Measurements from ENCODE around the gene CEACAM19. TPM values are rescaled to one million over a fixed set of nuclear protein-coding genes. Genes with fewer than 3 reads are reported as not detected.

The CEACAM19 gene
- total and polyA plus RNA-seq, 9 of the 15 experiments (the other 6 are each of a cell fraction or from before 2014, with no cell fraction given) = 0.15 to 0.30 (median 0.23) TPM; not detected in 5

GRCh38 chr19:44714597-44715169, 43.4 kb downstream of the CEACAM19 start:
- Histone ChIP-seq H3K79me2 (ENCODE audit: control insufficient read depth, insufficient read depth, low read length) (no peaks in the 10 kb centered on the region), H3K27me3 (ENCODE audit: control insufficient read depth in 2 of 2, insufficient read depth in 2 of 2, low read length in 2 of 2) (no peaks in the 10 kb centered on the region), H3K9me3 (replicated peaks; ENCODE audit: control insufficient read depth, insufficient read depth, low read depth, low read length) (peaks cover 10% of the 10 kb centered on the region), H4K20me1 (replicated peaks; ENCODE audit: control insufficient read depth, insufficient read depth, low read length) (no peaks in the 10 kb centered on the region), H3K4me2 (ENCODE audit: insufficient read depth, low read length) (no peak overlapping the region), H3K9me1 (ENCODE audit: control insufficient read depth, insufficient read depth, low read length) (no peaks in the 10 kb centered on the region), H2AFZ (ENCODE audit: low read depth, low read length) (no peak overlapping the region), H3K4me3 (no peak overlapping the region), H3K27ac (ENCODE audit: extremely low read depth, low read depth, low read length) (no peak overlapping the region), H3K4me1 (replicated peaks in 1 of 2; ENCODE audit: control insufficient read depth in 2 of 2, insufficient read depth in 2 of 2, low read length in 2 of 2) (peaks cover 0 to 12% of the 10 kb centered on the region in 2 experiments; a peak in 3 of 5 replicates), H3K9ac (ENCODE audit: insufficient read depth in 1 of 2, low read depth in 2 of 2, low read length in 2 of 2) (no peak overlapping the region), H3K36me3 (ENCODE audit: control insufficient read depth, insufficient read depth, low read length) (no peaks in the 10 kb centered on the region)
- FAIRE-seq = no peak
- no TSS peak for BruUV-seq (replicated peaks)
- in situ Hi-C loops (cut with MboI) (no loop called here), intact Hi-C loops (cut with micrococcal nuclease) (no loop called here)
- TF ChIP-seq CBX2 (IDR thresholded peaks at IDR 0.05; ENCODE audit: insufficient read depth, low read length, poor library complexity, severe bottlenecking) = no peak
- no peak for TF ChIP-seq ZNF239 (CRISPR knock-in tag; IDR thresholded peaks at IDR 0.05)
- no peak for TF ChIP-seq PTTG1 (tag; IDR thresholded peaks at IDR 0.05; ENCODE audit: low read depth)
- no peak for TF ChIP-seq JUN (IDR thresholded peaks at IDR 0.05; ENCODE audit: borderline replicate concordance, low read depth, low read length)
- no peak for TF ChIP-seq JUN (CRISPR knock-in tag; IDR thresholded peaks at IDR 0.05; ENCODE audit: borderline replicate concordance)
- no peak for TF ChIP-seq ETV1 (tag; conservative IDR thresholded peaks at IDR 0.05; ENCODE audit: low read depth)
- TF ChIP-seq ZNF407 (IDR thresholded peaks at IDR 0.05; ENCODE audit: low read depth) = no peak
- TF ChIP-seq TRIM28 (IDR thresholded peaks at IDR 0.05) = peak; percentile 73; the same call in 1 of the 2 replicates
- peak; percentile 74 for TF ChIP-seq RBM25 (IDR thresholded peaks at IDR 0.05; ENCODE audit: low read depth, low read length, severe bottlenecking)
- TF ChIP-seq CBX3 (IDR thresholded peaks at IDR 0.05; ENCODE audit: borderline replicate concordance in 1 of 2, low read length in 2 of 2) = 0 out of 3 replicates have a peak, but pooled peaks of 1 of the 2 experiments have one; percentile 35
- no peak for TF ChIP-seq MECOM (CRISPR knock-in tag; IDR thresholded peaks at IDR 0.05)
- TF ChIP-seq NR0B1 (IDR thresholded peaks at IDR 0.05; ENCODE audit: partially characterized antibody) = no peak
- peak; percentile 57; the same call in 1 of the 2 replicates for TF ChIP-seq CBX5 (IDR thresholded peaks at IDR 0.05; ENCODE audit: borderline replicate concordance, low read depth)
- peak; percentile 90 for TF ChIP-seq HLTF (IDR thresholded peaks at IDR 0.05)
- ChIA-PET CTCF (ENCODE audit: low intra/inter-chr PET ratio) (no interaction called here), POLR2A (interaction anchor here (0.6 to 0.7 kb wide), 4 partner anchors 9 to 1155 kb away, joined by 3 to 4 read pairs (median 3); no protein-coding TSS in a partner anchor)
- no peak for DNase-seq (ENCODE audit: extremely low read depth in 1 of 4, low spot score in 3 of 4)
- ATAC-seq = no peak
- 15% methylated on average over 2 of the region's 2 CpGs for WGBS (ENCODE audit: insufficient coverage, low coverage, missing lambda C conversion rate)
